ENCODE data around the gene PACSIN1. TPM values are rescaled to one million over a fixed set of nuclear protein-coding genes. Genes with fewer than 3 reads are reported as not detected.

PACSIN1 gene
- total RNA-seq, 4 donors from 2014 or later: 0.28 TPM; not detected in 3

DNA sequence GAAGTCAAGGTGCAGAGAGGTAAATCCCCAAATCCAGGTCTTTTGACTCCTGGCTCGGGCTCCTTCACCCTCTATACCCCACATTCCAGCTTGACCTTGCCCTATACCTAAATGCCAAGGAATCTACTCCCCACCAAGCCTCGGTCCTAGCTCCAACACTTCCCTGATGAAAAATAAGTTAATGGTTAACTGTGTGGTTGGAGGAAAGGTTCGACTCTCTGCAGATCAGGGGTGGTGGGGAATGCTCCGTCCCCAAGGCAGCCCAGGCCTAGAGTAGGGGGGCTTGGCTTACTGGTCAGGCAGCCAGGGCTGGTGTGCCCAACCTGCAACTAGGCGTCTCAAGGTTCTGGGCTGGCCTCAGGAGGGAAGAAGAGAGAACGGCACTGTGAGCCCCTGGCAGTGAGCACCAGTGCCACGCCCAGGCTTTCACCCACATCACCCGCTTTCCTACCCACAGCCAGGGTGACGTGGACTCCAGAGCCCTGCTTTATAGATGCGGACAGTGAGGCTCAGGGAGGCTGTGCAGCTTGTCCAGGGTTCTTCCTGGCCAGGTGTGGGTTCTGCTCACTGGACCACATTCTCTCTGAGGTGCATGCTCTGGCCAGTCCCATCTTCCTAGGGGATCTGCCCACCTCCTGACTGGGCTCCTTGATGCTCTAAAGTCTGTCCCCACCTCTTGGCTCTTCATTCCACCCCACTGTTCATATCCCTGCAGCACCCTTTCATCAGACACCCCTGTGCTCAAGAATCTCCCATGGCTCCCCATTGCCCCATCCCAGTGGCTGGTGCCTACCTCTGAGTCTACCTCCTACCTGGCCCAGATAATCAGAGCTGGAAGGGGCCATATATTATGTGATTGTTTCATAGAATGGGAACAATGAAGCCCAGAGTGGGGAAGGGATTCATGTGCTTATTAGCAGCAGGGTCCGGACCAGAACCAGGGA lies 82.1 kb downstream of the PACSIN1 start:
- Histone ChIP-seq H3K27me3 (no peaks in the 10 kb centered on the region), H3K9me3 (no peaks in the 10 kb centered on the region), H3K4me1 (peaks cover 0 to 5% of the 10 kb centered on the region in 2 donors), H3K4me3 (no peak overlapping the region), H3K36me3 (no peaks in the 10 kb centered on the region), H3K27ac (no peak overlapping the region)
- no peak for TF ChIP-seq POLR2A (IDR thresholded peaks at IDR 0.05)
- TF ChIP-seq, protein P1, sequence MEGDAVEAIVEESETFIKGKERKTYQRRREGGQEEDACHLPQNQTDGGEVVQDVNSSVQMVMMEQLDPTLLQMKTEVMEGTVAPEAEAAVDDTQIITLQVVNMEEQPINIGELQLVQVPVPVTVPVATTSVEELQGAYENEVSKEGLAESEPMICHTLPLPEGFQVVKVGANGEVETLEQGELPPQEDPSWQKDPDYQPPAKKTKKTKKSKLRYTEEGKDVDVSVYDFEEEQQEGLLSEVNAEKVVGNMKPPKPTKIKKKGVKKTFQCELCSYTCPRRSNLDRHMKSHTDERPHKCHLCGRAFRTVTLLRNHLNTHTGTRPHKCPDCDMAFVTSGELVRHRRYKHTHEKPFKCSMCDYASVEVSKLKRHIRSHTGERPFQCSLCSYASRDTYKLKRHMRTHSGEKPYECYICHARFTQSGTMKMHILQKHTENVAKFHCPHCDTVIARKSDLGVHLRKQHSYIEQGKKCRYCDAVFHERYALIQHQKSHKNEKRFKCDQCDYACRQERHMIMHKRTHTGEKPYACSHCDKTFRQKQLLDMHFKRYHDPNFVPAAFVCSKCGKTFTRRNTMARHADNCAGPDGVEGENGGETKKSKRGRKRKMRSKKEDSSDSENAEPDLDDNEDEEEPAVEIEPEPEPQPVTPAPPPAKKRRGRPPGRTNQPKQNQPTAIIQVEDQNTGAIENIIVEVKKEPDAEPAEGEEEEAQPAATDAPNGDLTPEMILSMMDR (IDR thresholded peaks at IDR 0.05): no peak
- intact Hi-C loops (cut with DNase I; ENCODE audit: low total_unique reads): no loop called here
- no peak for DNase-seq

DNA sequence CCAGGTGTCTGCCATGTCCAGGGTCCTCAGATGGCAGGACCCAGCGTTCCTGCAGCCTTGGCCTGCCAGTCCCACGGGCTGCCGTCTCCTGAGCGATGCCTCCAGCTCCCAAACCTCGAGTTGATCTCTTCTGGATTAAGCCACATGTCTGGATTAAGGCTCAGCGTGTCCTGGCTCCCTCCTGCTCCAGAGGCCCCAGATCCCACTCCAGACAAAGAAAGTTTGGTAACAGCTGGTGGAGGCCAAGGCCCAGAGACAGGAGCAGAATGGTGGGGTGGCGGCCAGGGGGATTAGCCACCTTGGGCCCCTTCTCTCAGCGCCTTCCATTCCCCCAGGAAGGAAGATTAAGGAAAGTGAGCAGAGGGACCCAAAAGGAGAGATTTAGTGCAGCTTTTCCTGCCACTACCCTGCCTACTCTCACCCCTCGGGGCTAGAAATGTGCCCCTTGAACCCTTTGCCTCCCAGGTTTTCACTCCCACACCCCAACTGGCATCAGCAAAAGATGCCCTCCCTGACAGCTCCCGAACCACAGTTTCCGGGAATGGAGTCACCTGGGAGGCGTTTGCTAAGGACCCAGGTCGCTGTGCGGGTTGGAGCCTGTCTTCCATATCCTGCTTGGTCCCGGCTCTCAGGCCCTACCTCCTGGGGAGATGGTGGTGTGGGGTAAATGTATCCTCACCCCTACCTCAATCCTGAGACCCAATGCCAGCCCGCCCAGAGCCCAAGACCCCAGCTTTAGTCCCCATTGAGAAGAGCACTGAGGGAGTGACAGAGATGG lies 83.3 kb downstream of the PACSIN1 start:
- no peaks in the 10 kb centered on the region for H3K27me3 ChIP-seq
- no peak overlapping the region for H3K27ac ChIP-seq
- no peak overlapping the region for H3K4me3 ChIP-seq
- intact Hi-C loops (cut with DNase I; ENCODE audit: low total_unique reads): no loop called here
- H3K4me1 ChIP-seq: peaks cover 0 to 5% of the 10 kb centered on the region in 2 donors
- no peaks in the 10 kb centered on the region for H3K9me3 ChIP-seq
- H3K36me3 ChIP-seq: no peaks in the 10 kb centered on the region
- TF ChIP-seq POLR2A (IDR thresholded peaks at IDR 0.05): no peak
- no peak for DNase-seq

DNA sequence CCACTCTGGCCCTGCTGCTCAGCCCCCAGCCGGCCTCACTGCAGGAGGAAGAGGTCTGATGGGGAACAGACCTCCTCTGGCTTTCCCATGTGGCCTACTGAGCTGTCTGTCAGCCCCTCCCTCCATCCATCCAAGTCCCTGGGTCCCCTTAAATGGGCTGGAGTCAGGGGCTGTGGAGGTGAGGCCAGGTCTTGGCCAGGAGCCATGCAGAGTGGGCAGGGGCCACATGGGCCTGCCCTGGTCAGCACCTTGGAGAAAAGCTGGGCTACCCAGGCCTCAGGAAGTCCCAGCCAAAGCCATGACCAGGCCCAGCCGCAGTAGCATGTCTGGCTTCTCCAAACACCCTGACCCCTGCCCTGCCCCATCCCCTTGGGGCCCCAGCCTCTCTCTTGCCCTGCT lies 83.9 kb downstream of the PACSIN1 start:
- Histone ChIP-seq H3K4me3 (no peak overlapping the region), H3K9me3 (no peaks in the 10 kb centered on the region), H3K36me3 (no peaks in the 10 kb centered on the region), H3K27ac (no peak overlapping the region), H3K4me1 (peaks cover 0 to 5% of the 10 kb centered on the region in 2 donors), H3K27me3 (no peaks in the 10 kb centered on the region)
- no peak for TF ChIP-seq POLR2A (IDR thresholded peaks at IDR 0.05)
- TF ChIP-seq, protein P1 (IDR thresholded peaks at IDR 0.05): no peak
- no peak for DNase-seq
- intact Hi-C loops (cut with DNase I; ENCODE audit: low total_unique reads): no loop called here

DNA sequence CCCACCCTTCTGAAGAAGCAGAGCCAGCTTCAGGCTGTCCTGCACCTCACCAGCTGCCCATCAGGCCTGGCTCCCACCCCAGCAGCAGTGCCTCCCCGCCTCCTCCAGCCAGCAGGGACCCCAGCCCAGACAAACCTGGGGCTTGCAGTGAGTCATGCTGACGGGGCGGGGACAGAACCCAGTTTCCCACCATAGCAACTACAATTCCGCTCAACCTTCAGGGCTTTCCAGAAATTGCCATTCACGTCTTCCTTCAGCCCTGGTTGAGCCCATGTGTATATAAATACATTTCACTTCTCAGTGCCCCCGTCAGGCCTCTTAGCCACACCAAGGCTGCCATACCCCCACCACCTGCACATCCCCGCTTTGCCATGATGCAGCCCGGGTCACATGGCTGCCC lies 85.8 kb downstream of the PACSIN1 start:
- TF ChIP-seq POLR2A (IDR thresholded peaks at IDR 0.05): no peak
- TF ChIP-seq, protein P1 (IDR thresholded peaks at IDR 0.05): no peak
- no peaks in the 10 kb centered on the region for H3K36me3 ChIP-seq
- H3K27me3 ChIP-seq: no peaks in the 10 kb centered on the region
- H3K27ac ChIP-seq: no peak overlapping the region
- intact Hi-C loops (cut with DNase I; ENCODE audit: low total_unique reads): no loop called here
- H3K9me3 ChIP-seq: no peaks in the 10 kb centered on the region
- H3K4me3 ChIP-seq: no peak overlapping the region
- DNase-seq: no peak
- peaks cover 0 to 4% of the 10 kb centered on the region in 2 donors for H3K4me1 ChIP-seq

DNA sequence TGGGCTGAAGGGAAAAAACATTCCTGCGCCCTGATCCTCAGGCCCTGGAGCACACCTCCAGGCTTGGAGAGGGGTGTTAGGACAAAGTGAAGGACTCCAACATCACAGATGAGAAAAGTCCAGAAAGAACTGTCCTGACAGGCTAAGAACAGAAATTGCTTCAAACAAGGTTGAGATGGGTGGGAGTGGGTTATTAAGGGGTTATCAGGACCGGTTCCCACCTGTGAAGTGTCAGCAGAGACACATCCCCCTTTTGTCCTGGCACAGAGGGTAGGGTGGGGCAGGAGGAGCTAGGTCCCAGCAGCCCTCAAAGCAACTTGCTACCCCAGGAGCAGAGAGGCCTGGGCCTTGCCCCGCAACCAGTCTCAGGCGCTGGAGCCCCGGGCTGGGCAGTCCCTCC lies 86.7 kb downstream of the PACSIN1 start:
- Histone ChIP-seq H3K27me3 (no peaks in the 10 kb centered on the region), H3K4me3 (no peak overlapping the region), H3K27ac (no peak overlapping the region), H3K9me3 (no peaks in the 10 kb centered on the region), H3K36me3 (no peaks in the 10 kb centered on the region), H3K4me1 (no peaks in the 10 kb centered on the region)
- TF ChIP-seq, protein P1 (IDR thresholded peaks at IDR 0.05): no peak
- no peak for TF ChIP-seq POLR2A (IDR thresholded peaks at IDR 0.05)
- DNase-seq: no peak
- intact Hi-C loops (cut with DNase I; ENCODE audit: low total_unique reads): no loop called here
